ENCODE data around the gene RRP9. TPM values are rescaled to one million over a fixed set of nuclear protein-coding genes. Genes with fewer than 3 reads are reported as not detected.

RRP9 gene
- total RNA-seq, 2 experiments from 2014 or later, result 6.4 to 7.6 TPM

GRCh38 chr3:51977446-51978142 is 35.9 kb upstream of the RRP9 start:
- POLR2A ChIA-PET, result interaction anchor here (0.7 to 1.2 kb wide), 3 partner anchors 10 to 35 kb away, joined by 3 to 4 read pairs (median 3); partner anchors contain the start of gene PCBP4
- DNase-seq, result peak in 7 of 14 experiments; percentile 27 to 77 (median 46)
- Histone ChIP-seq H3K9me3 (ENCODE audit: control insufficient read depth in 1 of 2, insufficient read depth in 1 of 2, low read length in 2 of 2) (no peaks in the 10 kb centered on the region), H3K27ac (ENCODE audit: low read depth in 1 of 2, low read length in 2 of 2) (peak overlapping the region in 1 of 2 donors; percentile 29), H3K4me1 (ENCODE audit: insufficient read depth, low read length) (peaks cover 76% of the 10 kb centered on the region), H3K4me3 (ENCODE audit: low read length) (no peak overlapping the region), H3K27me3 (ENCODE audit: control insufficient read depth in 1 of 2, insufficient read depth in 2 of 2, low read length in 2 of 2) (no peaks in the 10 kb centered on the region), H3K36me3 (ENCODE audit: insufficient read depth, low read length) (no peaks in the 10 kb centered on the region)
- Mint-ChIP-seq H3K4me1 (ENCODE audit: low read depth) (peaks cover 39% of the 10 kb centered on the region), H3K4me3 (peak overlapping the region; percentile 85), H3K9me3 (no peaks in the 10 kb centered on the region), H3K27ac (peak overlapping the region; percentile 71), H3K27me3 (no peaks in the 10 kb centered on the region), H3K36me3 (ENCODE audit: low read depth) (peaks cover 15% of the 10 kb centered on the region)
- TF ChIP-seq CTCF (IDR thresholded peaks at IDR 0.05), result no peak
- ATAC-seq (ENCODE audit: poor library complexity), result peak; percentile 52
- intact Hi-C loops (cut with DNase I, micrococcal nuclease), result no loop called here
- CTCF ChIA-PET, result interaction anchor here (1.0 kb wide), 1 partner anchor 36 kb away, joined by 4 read pairs; the partner anchor contains the start of genes PARP3 and RRP9

GRCh38 chr3:51975852-51976549 is 34.3 kb upstream of the RRP9 start:
- H3K4me1 Mint-ChIP-seq (ENCODE audit: low read depth), result peaks cover 36% of the 10 kb centered on the region

More at GRCh38 chr3:51975852-51976549, 34.3 kb upstream of the RRP9 start:
- no peak for TF ChIP-seq CTCF (IDR thresholded peaks at IDR 0.05)
- H3K27ac ChIP-seq (ENCODE audit: low read depth in 1 of 2, low read length in 2 of 2), result peak overlapping the region; percentile 29 to 59
- ChIA-PET CTCF (no interaction called here), POLR2A (interaction anchor here (0.7 to 2.9 kb wide), 4 partner anchors 16 to 81 kb away, joined by 4 to 28 read pairs (median 4); partner anchors contain the start of genes PARP3, RPL29 and RRP9)
- intact Hi-C loops (cut with DNase I, micrococcal nuclease), result loop anchor here in 1 of 2 experiments (1.0 kb wide), 1 partner anchor 19 kb away; the partner anchor contains the start of gene RPL29
- Mint-ChIP-seq H3K27me3 (no peaks in the 10 kb centered on the region), H3K27ac (peak overlapping the region; percentile 77), H3K9me3 (no peaks in the 10 kb centered on the region), H3K4me3 (peak overlapping the region; percentile 89), H3K36me3 (ENCODE audit: low read depth) (peaks cover 15% of the 10 kb centered on the region)
- peaks cover 69% of the 10 kb centered on the region for H3K4me1 ChIP-seq (ENCODE audit: insufficient read depth, low read length)
- H3K36me3 ChIP-seq (ENCODE audit: insufficient read depth, low read length), result no peaks in the 10 kb centered on the region
- no peak for ATAC-seq (ENCODE audit: poor library complexity)
- DNase-seq, result peak in 6 of 14 experiments; percentile 26 to 66 (median 44)
- H3K4me3 ChIP-seq (ENCODE audit: low read length), result peak overlapping the region; percentile 63
- H3K9me3 ChIP-seq (ENCODE audit: control insufficient read depth in 1 of 2, insufficient read depth in 1 of 2, low read length in 2 of 2), result no peaks in the 10 kb centered on the region
- H3K27me3 ChIP-seq (ENCODE audit: control insufficient read depth in 1 of 2, insufficient read depth in 2 of 2, low read length in 2 of 2), result no peaks in the 10 kb centered on the region

Data from CD4-positive, alpha-beta T cell (primary cell).